ENCODE measurements around the gene BTBD16.

BTBD16 gene

DNA sequence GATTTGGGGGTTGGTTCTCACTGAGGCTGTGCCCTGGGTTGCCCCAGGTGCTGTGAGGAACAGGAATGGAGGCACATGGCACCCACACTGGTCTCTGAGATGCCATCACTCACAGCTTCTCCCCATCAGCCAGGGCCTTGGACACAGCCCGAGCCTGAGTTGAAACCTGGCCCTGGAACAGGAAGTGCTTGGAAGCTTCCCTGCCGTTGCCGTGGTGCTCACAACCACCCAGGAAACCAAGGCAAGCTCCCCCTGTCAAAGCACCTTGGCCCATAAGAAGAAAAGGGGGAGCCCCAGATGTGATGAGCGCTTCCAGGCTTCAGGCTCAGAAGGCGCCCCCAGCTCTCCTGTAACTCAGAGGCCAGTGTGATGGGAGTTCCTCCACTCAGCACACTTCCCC lies at the start of gene BTBD16:
Gene BTBD16 (plus strand): TSS at position 221 of the 400 bp plus-strand sequence. CDS start 3,786 bp downstream, outside the sequence.
- DNase-seq: no peak

DNA sequence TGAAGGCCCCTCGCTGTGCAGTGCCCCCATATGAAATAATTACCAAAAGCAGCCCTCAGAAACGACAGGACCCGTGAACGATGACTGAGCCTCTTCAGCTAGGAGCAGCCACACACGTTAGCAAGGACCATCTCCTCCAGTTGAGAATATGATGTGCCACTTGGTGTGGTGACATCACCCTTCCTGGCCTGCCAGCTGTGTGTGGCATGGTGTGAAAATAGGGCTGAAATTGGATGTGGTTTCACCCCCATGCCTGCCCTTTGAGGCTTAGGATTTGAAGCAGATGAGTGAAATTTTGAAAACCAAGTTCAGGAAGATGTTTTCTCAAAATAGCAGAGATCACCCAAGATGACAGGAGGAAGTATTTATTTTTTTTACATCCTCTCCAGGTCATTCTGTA lies 49.1 kb upstream of the BTBD16 start:
- no peak for DNase-seq

DNA sequence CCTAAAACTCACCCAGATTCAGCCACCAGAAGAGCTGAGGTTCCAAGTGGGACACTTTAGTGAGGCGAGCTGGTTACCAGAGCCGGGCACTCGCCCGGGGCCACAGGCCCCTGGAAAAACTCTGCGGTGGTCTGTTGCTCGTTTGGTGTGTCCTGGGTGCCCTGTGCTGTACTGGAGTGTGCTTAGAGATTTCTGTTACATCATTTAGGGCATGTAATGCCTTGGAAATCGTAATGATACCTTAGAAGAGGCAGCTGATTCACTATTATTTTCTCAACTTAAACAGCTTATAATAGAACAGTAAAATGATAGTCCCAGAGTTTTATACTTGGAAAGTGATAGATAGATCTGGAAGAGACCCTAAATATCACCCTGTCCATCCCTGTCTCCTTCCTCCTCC lies 48.5 kb upstream of the BTBD16 start:
- no peak for DNase-seq

GRCh38 chr10:122224159-122224558 lies 46.9 kb upstream of the BTBD16 start:
- DNase-seq: no peak

DNA sequence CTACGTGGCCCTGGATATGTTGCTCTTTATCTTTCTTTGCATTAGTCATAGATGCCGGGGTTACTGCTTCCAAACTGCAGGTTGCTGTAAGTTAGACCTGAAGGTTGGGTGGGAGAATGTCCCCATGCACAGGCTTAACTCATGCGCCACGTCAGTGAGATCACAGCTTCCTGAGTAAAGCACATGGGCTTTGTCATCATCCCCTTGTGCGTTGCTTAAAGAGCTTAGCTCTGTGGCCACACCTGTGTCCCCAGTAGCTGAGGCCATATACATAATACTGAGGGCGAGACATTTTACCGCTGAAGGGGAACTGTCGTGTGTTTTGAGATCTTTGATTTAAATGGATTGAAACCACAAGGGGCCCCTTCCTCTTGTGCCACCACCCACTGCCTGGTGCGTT lies 45.8 kb upstream of the BTBD16 start:
- peak; percentile 11 for DNase-seq

DNA sequence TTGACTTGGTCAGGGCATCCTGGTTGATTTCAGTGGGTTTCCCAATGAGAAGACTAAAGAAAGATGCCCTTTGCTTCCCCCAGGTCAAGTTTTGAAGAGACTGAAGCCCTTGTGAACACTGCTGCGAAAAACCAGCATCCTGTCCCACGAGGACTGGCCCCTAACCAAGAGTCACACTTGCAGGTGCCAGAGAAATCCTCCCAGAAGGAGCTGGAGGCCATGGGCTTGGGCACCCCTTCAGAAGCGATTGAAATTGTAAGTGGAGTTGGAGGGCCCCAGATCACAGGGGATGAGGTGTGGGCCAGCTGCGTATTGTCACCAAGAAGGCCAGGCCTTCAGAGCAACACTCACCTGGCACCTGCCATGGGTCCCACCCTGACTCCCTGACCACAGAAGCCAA lies 43.3 kb upstream of the BTBD16 start:
- no peak for DNase-seq

DNA sequence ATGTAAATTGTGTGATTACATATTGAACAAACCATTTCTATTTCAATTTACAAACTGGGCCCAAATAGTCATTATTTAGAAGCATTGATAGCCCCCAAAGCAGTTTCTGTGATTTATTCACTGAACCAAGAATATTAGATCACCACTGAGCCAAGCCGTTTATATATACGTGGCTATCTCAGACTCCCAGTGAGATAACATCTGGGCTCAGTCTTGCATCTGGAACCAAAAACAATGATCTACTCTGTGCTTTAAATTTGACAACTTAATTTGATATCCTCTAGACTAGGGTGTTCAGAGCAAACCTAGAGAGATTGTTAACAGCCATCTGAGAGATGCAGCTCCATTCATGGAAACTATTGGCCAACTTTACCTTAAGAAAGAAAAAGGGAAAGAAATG lies 41.4 kb upstream of the BTBD16 start:
- DNase-seq: no peak

DNA sequence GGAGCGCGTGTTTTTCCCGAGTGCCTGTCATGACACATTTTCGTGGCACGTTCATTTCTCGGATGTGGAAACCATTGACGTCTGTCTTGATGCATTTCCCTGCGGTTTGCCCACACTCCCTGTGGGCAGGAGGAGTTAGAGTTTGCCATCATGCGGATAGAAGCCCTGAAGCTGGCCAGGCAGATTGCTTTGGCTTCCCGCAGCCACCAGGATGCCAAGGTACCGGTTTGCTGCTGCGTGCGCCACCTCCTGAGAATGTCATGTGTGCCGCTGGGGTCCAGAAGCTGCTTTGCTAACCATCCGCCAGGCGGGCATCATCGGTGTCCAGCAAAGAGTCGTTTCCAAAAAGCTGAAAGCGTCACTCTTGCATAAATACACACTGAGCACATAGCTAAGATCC lies 40.9 kb upstream of the BTBD16 start:
- no peak for DNase-seq

- no peak for DNase-seq
Measured at GRCh38 chr10:122232769-122233168, 38.3 kb upstream of the BTBD16 start.

GRCh38 chr10:122233857-122234348 lies 37.2 kb upstream of the BTBD16 start:
- no peak for DNase-seq

- DNase-seq: no peak
Measured at GRCh38 chr10:122234416-122234815, 36.7 kb upstream of the BTBD16 start.

GRCh38 chr10:122236690-122237306 lies 34.3 kb upstream of the BTBD16 start:
- no peak for DNase-seq

- no peak for DNase-seq
Measured at GRCh38 chr10:122237331-122237990, 33.6 kb upstream of the BTBD16 start.

- DNase-seq: no peak
Measured at GRCh38 chr10:122239578-122240257, 31.4 kb upstream of the BTBD16 start.

GRCh38 chr10:122240401-122240800 lies 30.7 kb upstream of the BTBD16 start:
- DNase-seq: no peak

GRCh38 chr10:122241836-122242235 lies 29.3 kb upstream of the BTBD16 start:
- DNase-seq: no peak

- no peak for DNase-seq
Measured at GRCh38 chr10:122243550-122243949, 27.5 kb upstream of the BTBD16 start.

DNA sequence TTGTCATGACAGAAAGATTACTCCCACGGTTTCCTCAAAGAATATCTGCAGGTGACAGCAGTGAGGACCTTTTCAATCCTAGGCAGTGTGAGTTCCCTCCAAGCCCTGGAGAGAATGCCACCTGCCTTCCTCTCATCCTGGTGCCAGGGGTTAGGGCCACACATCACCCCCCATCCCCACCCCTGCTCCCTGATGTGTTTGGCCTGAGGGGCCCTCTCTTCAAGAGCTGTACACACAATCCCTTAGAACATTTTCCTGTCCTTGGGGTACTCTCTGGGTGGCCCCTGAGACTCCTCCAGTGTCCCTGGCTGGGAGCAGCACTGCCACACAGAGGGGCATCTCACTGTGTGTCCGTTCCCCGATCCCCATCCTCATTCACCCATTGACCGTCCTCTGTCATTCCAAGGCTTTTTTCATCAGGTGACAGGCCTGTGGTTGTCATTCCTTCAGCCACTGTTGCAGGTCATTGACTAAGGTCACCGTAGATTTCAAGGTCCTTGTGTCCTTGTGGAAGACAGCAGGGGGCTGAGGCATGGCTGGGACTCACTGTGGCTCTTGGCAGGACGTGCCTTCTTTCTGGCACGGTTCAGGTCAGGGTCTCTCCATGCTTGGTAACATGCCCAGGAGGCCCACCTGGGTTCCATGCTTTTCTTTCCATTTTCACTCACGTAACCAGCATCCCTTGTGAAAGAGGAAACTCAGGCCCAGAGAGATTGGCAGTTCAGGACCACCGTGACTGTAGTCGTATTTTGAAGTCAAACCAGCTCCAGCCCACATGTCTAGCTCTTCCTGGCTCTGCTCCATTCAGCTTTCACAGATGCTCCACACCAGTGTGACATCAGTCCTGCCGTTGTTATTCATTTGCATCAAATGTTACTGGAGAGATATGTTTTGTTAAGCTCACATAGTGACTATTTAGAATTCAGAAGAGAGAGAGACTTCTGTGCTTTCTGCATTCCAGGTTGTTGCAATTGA lies 26.8 kb upstream of the BTBD16 start:
- DNase-seq: no peak

GRCh38 chr10:122245136-122245535 lies 26.0 kb upstream of the BTBD16 start:
- no peak for DNase-seq

DNA sequence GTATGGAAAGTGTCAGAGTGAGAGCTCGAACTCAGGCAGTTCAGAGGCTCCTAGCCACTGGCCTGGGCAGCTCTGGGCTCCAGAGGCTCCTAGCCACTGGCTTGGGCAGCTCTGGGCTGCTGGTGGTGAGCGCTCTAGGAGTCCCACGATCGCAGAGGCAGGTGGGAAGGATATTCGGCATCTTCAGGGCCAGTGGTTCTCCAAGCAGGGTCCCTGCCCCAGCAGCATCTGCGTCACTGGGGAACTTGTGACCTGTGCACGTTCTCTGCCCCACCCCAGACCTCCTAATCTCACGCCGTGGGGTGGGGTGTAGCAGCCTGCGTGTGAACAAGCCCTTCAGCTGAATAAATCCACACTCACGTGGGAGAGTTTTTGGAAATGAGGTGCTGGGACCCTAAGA lies 25.2 kb upstream of the BTBD16 start:
- DNase-seq: no peak

GRCh38 chr10:122246830-122247520 lies 24.1 kb upstream of the BTBD16 start:
- DNase-seq: no peak
